Hepatic stellate cell (primary cell): ENCODE results near the gene ZSWIM2.
"Not testable (repeated sequence)": the region's sequence is repeated elsewhere in the genome, so short reads cannot be mapped to it uniquely, and the experiment has no call there.

Experiments used
- DNase-seq: peaks from one replicate; pipeline ENCODE4 v3.0.0; 2011; ENCODE audit warnings: low spot score

ZSWIM2 gene

DNA sequence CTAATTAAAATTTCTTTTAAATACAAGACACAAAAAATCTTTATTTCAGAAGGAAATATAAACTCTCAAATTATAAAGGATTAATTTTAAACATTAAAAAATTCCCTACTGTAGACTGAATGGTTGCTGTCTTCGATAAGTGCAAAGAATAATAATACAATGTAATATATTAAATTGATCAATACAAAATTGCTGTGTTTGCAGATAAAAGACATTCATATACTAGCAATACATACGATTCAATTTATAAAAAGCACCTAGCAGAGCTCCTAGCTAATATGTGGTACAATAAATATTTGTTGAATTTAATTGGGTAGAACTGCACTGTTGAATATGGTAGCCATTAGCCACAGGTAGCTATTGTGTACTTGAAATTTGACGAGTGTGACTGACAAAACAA lies 6.6 kb downstream of the ZSWIM2 start:
- DNase-seq = no peak

GRCh38 chr2:186841940-186842339 lies 7.0 kb downstream of the ZSWIM2 start:
- no peak for DNase-seq

GRCh38 chr2:186835628-186836027 lies 13.3 kb downstream of the ZSWIM2 start:
- no peak for DNase-seq

DNA sequence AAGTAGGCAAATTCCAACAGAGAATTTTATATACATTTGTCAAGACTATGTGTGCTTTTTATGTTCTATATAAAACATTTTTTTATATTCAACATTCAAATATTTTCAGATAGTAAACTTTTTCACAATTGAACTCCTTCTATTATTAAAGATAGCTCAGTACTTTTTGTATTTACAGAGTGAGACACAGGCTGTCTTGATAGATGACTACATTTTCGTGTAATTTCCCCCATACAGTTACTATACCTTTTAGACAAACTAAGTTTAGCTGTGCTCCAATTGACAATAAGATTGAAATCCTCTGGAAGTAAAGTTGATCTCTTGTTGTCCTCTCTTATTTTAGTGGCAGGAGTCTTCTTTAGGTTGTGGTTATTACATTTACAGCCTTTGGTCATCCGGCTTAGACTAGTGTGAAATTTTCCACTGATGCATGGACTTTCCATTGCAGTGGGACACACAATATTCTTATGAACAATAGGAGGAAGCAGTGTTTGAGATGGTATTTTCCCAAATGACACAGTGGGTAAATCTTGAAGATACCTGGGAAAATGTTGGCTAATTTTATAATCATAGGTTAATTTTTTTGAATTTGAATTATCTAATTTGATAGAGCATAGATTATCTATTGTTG lies 21.0 kb downstream of the ZSWIM2 start:
- no peak for DNase-seq

- no peak for DNase-seq
Measured at GRCh38 chr2:186827411-186827810, 21.6 kb downstream of the ZSWIM2 start.

- no peak for DNase-seq
Measured at GRCh38 chr2:186822323-186822722, 26.6 kb downstream of the ZSWIM2 start.

- no peak for DNase-seq
Measured at GRCh38 chr2:186820303-186820702, 28.7 kb downstream of the ZSWIM2 start.

GRCh38 chr2:186811760-186812159 lies 37.2 kb downstream of the ZSWIM2 start:
- DNase-seq = not testable (repeated sequence)

DNA sequence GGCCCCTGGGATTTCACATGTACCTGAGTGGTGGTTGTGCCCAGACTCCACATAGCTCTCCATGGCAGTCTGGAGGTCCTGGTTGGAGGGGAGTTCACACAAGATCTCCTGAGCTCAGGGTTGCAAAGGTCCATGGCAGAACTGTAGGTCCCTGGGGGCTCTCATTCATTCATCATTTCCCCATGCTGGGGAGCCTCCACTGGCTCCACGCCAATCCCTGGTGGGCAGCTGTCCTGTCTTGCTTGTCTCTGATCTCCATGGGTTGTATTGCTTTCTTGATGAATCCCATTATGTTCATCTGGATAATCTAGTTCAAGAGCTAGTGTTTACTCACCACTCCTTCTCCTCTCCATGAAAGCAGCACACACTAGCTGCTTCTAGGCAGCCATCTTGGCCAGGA lies 42.4 kb downstream of the ZSWIM2 start:
- DNase-seq = no peak

GRCh38 chr2:186798604-186799003 lies 50.4 kb downstream of the ZSWIM2 start:
- not testable (repeated sequence) for DNase-seq

- DNase-seq = no peak
Measured at GRCh38 chr2:186784930-186785329, 64.0 kb downstream of the ZSWIM2 start.

- DNase-seq = no peak
Measured at GRCh38 chr2:186783254-186783653, 65.7 kb downstream of the ZSWIM2 start.

- DNase-seq = no peak
Measured at GRCh38 chr2:186780701-186781316, 68.2 kb downstream of the ZSWIM2 start.
